HCT116 (cell line): ENCODE data around the gene TWF1. TPM values are rescaled to one million over a fixed set of nuclear protein-coding genes. Genes with fewer than 3 reads are reported as not detected.

Experiments
- ATAC-seq: fragments of 200-7000 bp; cut with Tn5 transposase; 2 replicates; pipeline ENCODE4 v1.9.1; 2020; ENCODE audit warnings: mild to moderate bottlenecking, moderate library complexity
- BruUV-seq: library from RNA; stranded (reverse); fragments of 400-500 nt; replicated peaks from 2 replicates; lab custom pipeline; 2021; lab: Mats Ljungman, UMichigan
- CTCF ChIA-PET: fragments of 300-600 bp; sonication (Branson Sonifier 250); formaldehyde crosslinking; loops from one replicate; lab custom pipeline; 2021; ENCODE audit warnings: antibody characterized with exemption; lab: Charles Lee
- POLR2A ChIA-PET: fragments of 300-600, 350-600 bp; sonication (Branson Sonifier 250); formaldehyde crosslinking; loops from one replicate; lab custom pipeline; 2021; ENCODE audit warnings: antibody characterized with exemption; lab: Charles Lee
- RAD21 ChIA-PET, 2 experiments: fragments of 300-600 bp; sonication (Branson Sonifier 250); formaldehyde crosslinking; loops; one replicate each; lab custom pipeline; 2023; ENCODE audit warnings: low total read pairs in 2 of 2; ENCODE audit not compliant: uncharacterized antibody in 2 of 2, unreplicated experiment in 2 of 2, low non-redundant PET in 1 of 2; lab: Charles Lee
- DNase-seq: peaks from one replicate; pipeline ENCODE4 v3.0.0-alpha.2; 2010; ENCODE audit warnings: low read depth, low spot score
- H2AFZ ChIP-seq: fragments of 200-600 bp; shearing (Covaris generic), sonication (generic); 2 replicates; pipeline ENCODE4 v1.6.1; 2017; ENCODE audit warnings: low read depth, mixed run types, mixed read lengths, antibody characterized with exemption, low read length; ENCODE audit not compliant: poor library complexity, severe bottlenecking
- H3K27ac ChIP-seq: 2 replicates; pipeline ENCODE4 v1.5.1; 2012; ENCODE audit warnings: low read depth, low read length
- H3K27me3 ChIP-seq: fragments of 200-600 bp; sonication (generic); 2 replicates; pipeline ENCODE4 v1.6.1; 2016; ENCODE audit warnings: mixed run types, low read length, mixed read lengths; ENCODE audit not compliant: insufficient read depth
- H3K36me3 ChIP-seq, 2 experiments: fragments of 200-500 bp in 1 of 2; fragments of 200-600 bp in 1 of 2; sonication (Bioruptor generic) in 1 of 2; sonication (generic) in 1 of 2; 2 replicates each; pipeline versions ENCODE4 v1.5.1 to v1.6.1; 2014 to 2016; ENCODE audit warnings: low read length in 2 of 2, inconsistent platforms in 1 of 2, mixed read lengths in 1 of 2, mixed run types in 1 of 2; ENCODE audit not compliant: insufficient read depth in 2 of 2, control insufficient read depth in 1 of 2
- H3K4me1 ChIP-seq, 2 experiments: fragments of 200-600 bp in 1 of 2; sonication (generic) in 1 of 2; 2 replicates each; pipeline versions ENCODE4 v1.5.1 to v1.6.1; 2012 to 2017; ENCODE audit warnings: low read length in 2 of 2, inconsistent platforms in 1 of 2, mild to moderate bottlenecking in 1 of 2, mixed read lengths in 1 of 2, mixed run types in 1 of 2, moderate library complexity in 1 of 2; ENCODE audit not compliant: insufficient read depth in 2 of 2, control insufficient read depth in 1 of 2
- H3K4me2 ChIP-seq: fragments of 200-600 bp; sonication (generic); 2 replicates; pipeline ENCODE4 v1.6.1; 2017; ENCODE audit warnings: mixed run types, low read length, mixed read lengths
- H3K4me3 ChIP-seq, 2 experiments: fragments of 200-600 bp in 1 of 2; sonication (generic) in 1 of 2; replicated peaks in 1 of 2; 2 replicates each; pipeline ENCODE4 v1.5.1; 2011 to 2016; ENCODE audit warnings: low read length in 2 of 2, control low read depth in 1 of 2, low read depth in 1 of 2, mild to moderate bottlenecking in 1 of 2, mixed read lengths in 1 of 2, mixed run types in 1 of 2
- H3K79me2 ChIP-seq: fragments of 200-600 bp; sonication (generic); 2 replicates; pipeline ENCODE4 v1.6.1; 2017; ENCODE audit warnings: mild to moderate bottlenecking, mixed run types, low read length, moderate library complexity, mixed read lengths; ENCODE audit not compliant: insufficient read depth
- H3K9ac ChIP-seq: fragments of 200-600 bp; sonication (generic); 2 replicates; pipeline ENCODE4 v1.6.1; 2016; ENCODE audit warnings: low read length, mixed read lengths
- H3K9me2 ChIP-seq: fragments of 200-600 bp; sonication (generic), shearing (Covaris generic); 2 replicates; pipeline ENCODE4 v1.6.1; 2017; ENCODE audit warnings: mixed run types, mild to moderate bottlenecking, moderate library complexity; ENCODE audit not compliant: insufficient read depth
- H3K9me3 ChIP-seq, 2 experiments: fragments of 200-500 bp in 1 of 2; fragments of 200-600 bp in 1 of 2; sonication (Bioruptor generic) in 1 of 2; sonication (generic) in 1 of 2; 2 replicates each; pipeline ENCODE4 v1.6.1; 2014 to 2017; ENCODE audit warnings: low read length in 2 of 2, mixed read lengths in 2 of 2, inconsistent platforms in 1 of 2, low read depth in 1 of 2, mild to moderate bottlenecking in 1 of 2, mixed run types in 1 of 2, moderate library complexity in 1 of 2; ENCODE audit not compliant: control insufficient read depth in 1 of 2, insufficient read depth in 1 of 2
- H4K20me1 ChIP-seq: fragments of 200-600 bp; sonication (generic), shearing (Covaris generic); 2 replicates; pipeline ENCODE4 v1.6.1; 2017; ENCODE audit warnings: mixed run types, mild to moderate bottlenecking, moderate library complexity; ENCODE audit not compliant: insufficient read depth
- CBX3 ChIP-seq: IDR thresholded peaks from 2 replicates; pipeline ENCODE4 v1.6.1; 2012; ENCODE audit warnings: low read depth
- EGR1 ChIP-seq: IDR thresholded peaks from 2 replicates; pipeline ENCODE4 v1.6.1; 2012; ENCODE audit warnings: low read depth
- ELF1 ChIP-seq: IDR thresholded peaks from 2 replicates; pipeline ENCODE4 v1.6.1; 2012; ENCODE audit warnings: low read depth, borderline replicate concordance
- FOSL1 ChIP-seq: IDR thresholded peaks from 2 replicates; pipeline ENCODE4 v1.6.1; 2012; ENCODE audit warnings: low read depth
- JUND ChIP-seq: IDR thresholded peaks from 2 replicates; pipeline ENCODE4 v1.6.1; 2012
- POLR2AphosphoS5 ChIP-seq: IDR thresholded peaks from 2 replicates; pipeline ENCODE4 v1.6.1; 2011; ENCODE audit warnings: mild to moderate bottlenecking, low read depth, low read length, moderate library complexity
- RAD21 ChIP-seq: IDR thresholded peaks from 2 replicates; pipeline ENCODE4 v1.6.1; 2012; ENCODE audit warnings: low read depth, mild to moderate bottlenecking
- SIN3A ChIP-seq: IDR thresholded peaks from 2 replicates; pipeline ENCODE4 v1.6.1; 2012; ENCODE audit warnings: low read depth
- SP1 ChIP-seq: IDR thresholded peaks from 2 replicates; pipeline ENCODE4 v1.6.1; 2012; ENCODE audit warnings: low read depth
- TCF7L2 ChIP-seq: IDR thresholded peaks from 2 replicates; pipeline ENCODE4 v1.7.0; 2011; ENCODE audit warnings: borderline replicate concordance, inconsistent platforms; ENCODE audit not compliant: insufficient read depth, insufficient read length; ENCODE audit errors: extremely low read depth
- ZNF274 ChIP-seq: fragments of 200-500 bp; sonication (Bioruptor generic); IDR thresholded peaks from 2 replicates; pipeline ENCODE4 v1.6.1; 2014; ENCODE audit warnings: mild to moderate bottlenecking, low read depth, low read length, inconsistent platforms
- intact Hi-C: fragments of 100-400 bp; cut with micrococcal nuclease; formaldehyde crosslinking; loops from 2 replicates; pipeline ENCODE4 v1.10.0; 2022
- total RNA-seq: library from RNA; stranded (reverse); gene quantifications from one replicate; pipeline ENCODE4 v1.2.1, GENCODE V29; 2021; ENCODE audit not compliant: unreplicated experiment
- TF ChIP-seq, protein P1 (sequence below): IDR thresholded peaks from 2 replicates; pipeline ENCODE4 v1.6.1; 2011; ENCODE audit warnings: mild to moderate bottlenecking, low read length, moderate library complexity; ENCODE audit not compliant: insufficient replicate concordance; ENCODE audit errors: extremely low read depth

TWF1 gene
- total RNA-seq, 1 experiment from 2014 or later = 125 TPM

DNA sequence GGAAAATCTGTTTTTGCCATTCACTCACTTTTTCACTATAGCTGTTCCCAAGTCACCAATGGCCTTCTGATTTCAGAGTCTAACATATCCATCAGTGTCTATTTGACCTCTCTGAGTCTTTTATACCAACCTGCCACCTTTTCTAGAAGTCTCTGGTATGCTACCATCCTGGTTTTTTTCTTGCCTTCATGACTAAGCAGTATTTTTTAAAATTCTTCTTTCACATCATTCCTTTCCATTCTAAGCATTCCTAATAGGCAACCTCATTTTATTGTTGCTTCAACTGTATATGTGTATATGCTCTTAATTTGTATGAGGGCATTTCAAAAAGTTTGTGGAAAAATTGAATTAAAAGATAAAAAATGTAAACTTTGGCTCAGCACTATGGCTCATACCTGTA is 42.3 kb downstream of the TWF1 start:
- Histone ChIP-seq H3K4me2 (no peak overlapping the region), H3K27me3 (no peaks in the 10 kb centered on the region)
- BruUV-seq = no TSS peak
- no peak for TF ChIP-seq JUND
- no peak for TF ChIP-seq SP1
- no peak for TF ChIP-seq ELF1
- no peak for TF ChIP-seq RAD21
- no peak for TF ChIP-seq CBX3
- no peak for TF ChIP-seq POLR2AphosphoS5
- no peak for TF ChIP-seq TCF7L2
- TF ChIP-seq SIN3A = no peak
- TF ChIP-seq EGR1 = no peak
- TF ChIP-seq, protein P1, sequence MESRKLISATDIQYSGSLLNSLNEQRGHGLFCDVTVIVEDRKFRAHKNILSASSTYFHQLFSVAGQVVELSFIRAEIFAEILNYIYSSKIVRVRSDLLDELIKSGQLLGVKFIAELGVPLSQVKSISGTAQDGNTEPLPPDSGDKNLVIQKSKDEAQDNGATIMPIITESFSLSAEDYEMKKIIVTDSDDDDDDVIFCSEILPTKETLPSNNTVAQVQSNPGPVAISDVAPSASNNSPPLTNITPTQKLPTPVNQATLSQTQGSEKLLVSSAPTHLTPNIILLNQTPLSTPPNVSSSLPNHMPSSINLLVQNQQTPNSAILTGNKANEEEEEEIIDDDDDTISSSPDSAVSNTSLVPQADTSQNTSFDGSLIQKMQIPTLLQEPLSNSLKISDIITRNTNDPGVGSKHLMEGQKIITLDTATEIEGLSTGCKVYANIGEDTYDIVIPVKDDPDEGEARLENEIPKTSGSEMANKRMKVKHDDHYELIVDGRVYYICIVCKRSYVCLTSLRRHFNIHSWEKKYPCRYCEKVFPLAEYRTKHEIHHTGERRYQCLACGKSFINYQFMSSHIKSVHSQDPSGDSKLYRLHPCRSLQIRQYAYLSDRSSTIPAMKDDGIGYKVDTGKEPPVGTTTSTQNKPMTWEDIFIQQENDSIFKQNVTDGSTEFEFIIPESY = no peak
- no peak for TF ChIP-seq ZNF274
- no peak for TF ChIP-seq FOSL1
- TF ChIP-seq, all 23 proteins: peak for 0
- no peaks in the 10 kb centered on the region for H3K9me3 ChIP-seq
- no peaks in the 10 kb centered on the region for H4K20me1 ChIP-seq
- intact Hi-C loops = no loop called here
- DNase-seq (no peak), ATAC-seq (no peak)
- RAD21 ChIA-PET = no interaction called here
- no peaks in the 10 kb centered on the region for H3K79me2 ChIP-seq
- H3K9ac ChIP-seq = no peak overlapping the region
- no peak overlapping the region for H2AFZ ChIP-seq
- no peaks in the 10 kb centered on the region for H3K36me3 ChIP-seq
- CTCF ChIA-PET = no interaction called here
- no peak overlapping the region for H3K4me3 ChIP-seq
- H3K27ac ChIP-seq = no peak overlapping the region
- H3K9me2 ChIP-seq = no peaks in the 10 kb centered on the region
- POLR2A ChIA-PET = no interaction called here
- H3K4me1 ChIP-seq = peaks cover 6 to 9% of the 10 kb centered on the region in 2 experiments; a peak in 3 of 4 replicates
